NCI-H1417 treated with DMSO at 0.1 percent for 48 hours (cell line): Measurements from ENCODE around the gene BABAM2.
"Not testable (repeated sequence)": the region's sequence is repeated elsewhere in the genome, so short reads cannot be mapped to it uniquely, and the experiment has no call there.

ENCODE experiments used
- DNase-seq: peaks from one replicate; lab custom pipeline; 2025; lab: John Stamatoyannopoulos, UW

Gene BABAM2

GRCh38 chr2:27946530-27947060, 56.1 kb downstream of the BABAM2 start:
- no peak for DNase-seq

- no peak for DNase-seq
These were observed 61.5 kb downstream of the BABAM2 start for GRCh38 chr2:27952070-27952469.

GRCh38 chr2:27953077-27953476, 62.5 kb downstream of the BABAM2 start:
- no peak for DNase-seq

- DNase-seq: no peak
These were observed 63.7 kb downstream of the BABAM2 start for GRCh38 chr2:27954221-27954673.

GRCh38 chr2:27954771-27955383, 64.3 kb downstream of the BABAM2 start:
- no peak for DNase-seq

- DNase-seq: no peak
These were observed 65.0 kb downstream of the BABAM2 start for GRCh38 chr2:27955384-27956161.

GRCh38 chr2:27956888-27957287, 66.4 kb downstream of the BABAM2 start:
- DNase-seq: no peak

GRCh38 chr2:27958711-27959378, 68.3 kb downstream of the BABAM2 start:
- no peak for DNase-seq

- no peak for DNase-seq
These were observed 69.0 kb downstream of the BABAM2 start for GRCh38 chr2:27959496-27959895.

- DNase-seq: no peak
These were observed 69.8 kb downstream of the BABAM2 start for GRCh38 chr2:27960237-27960912.

- no peak for DNase-seq
These were observed 71.5 kb downstream of the BABAM2 start for GRCh38 chr2:27962006-27962405.

GRCh38 chr2:27963472-27963871, 72.9 kb downstream of the BABAM2 start:
- no peak for DNase-seq

GRCh38 chr2:27964067-27964466, 73.5 kb downstream of the BABAM2 start:
- DNase-seq: no peak

GRCh38 chr2:27965841-27966240, 75.3 kb downstream of the BABAM2 start:
- DNase-seq: no peak

- DNase-seq: no peak
These were observed 75.9 kb downstream of the BABAM2 start for GRCh38 chr2:27966466-27966865.

- no peak for DNase-seq
These were observed 76.5 kb downstream of the BABAM2 start for GRCh38 chr2:27967076-27967475.

GRCh38 chr2:27968045-27968444, 77.5 kb downstream of the BABAM2 start:
- DNase-seq: not testable (repeated sequence)

- DNase-seq: not testable (repeated sequence)
These were observed 78.4 kb downstream of the BABAM2 start for GRCh38 chr2:27968957-27969356.

GRCh38 chr2:27972311-27972710, 81.8 kb downstream of the BABAM2 start:
- DNase-seq: no peak

GRCh38 chr2:27973592-27973991, 83.1 kb downstream of the BABAM2 start:
- DNase-seq: no peak

GRCh38 chr2:27976308-27976707, 85.8 kb downstream of the BABAM2 start:
- no peak for DNase-seq

- no peak for DNase-seq
These were observed 87.3 kb downstream of the BABAM2 start for GRCh38 chr2:27977731-27978312.
